Loucy (cell line): ENCODE results near the gene CDS2.
A peak's percentile ranks its signal among the peaks of the same experiment; 100 is the strongest.

Source experiments
- CTCF ChIP-seq: fragments of 200-600 bp; sonication (generic); conservative IDR thresholded peaks from 2 replicates; pipeline ENCODE4 v1.5.1; 2014; ENCODE audit warnings: mild to moderate bottlenecking, antibody characterized with exemption, low read length
- EZH2phosphoT487 ChIP-seq: fragments of 200-600 bp; IDR thresholded peaks from 2 replicates; pipeline ENCODE4 v1.6.1; 2018; ENCODE audit warnings: antibody characterized with exemption, mild to moderate bottlenecking, moderate library complexity, borderline replicate concordance

GRCh38 chr20:5205348-5206210 is 78.8 kb downstream of the CDS2 start:
- peak; percentile 96 for TF ChIP-seq CTCF
- TF ChIP-seq EZH2phosphoT487: no peak
